HepG2 (cell line): ENCODE results near the gene UCHL3. TPM values are rescaled to one million over a fixed set of nuclear protein-coding genes. Genes with fewer than 3 reads are reported as not detected.
A peak's percentile ranks its signal among the peaks of the same experiment; 100 is the strongest.

Experiments used
- ATAC-seq: fragments of 200-7000 bp; cut with Tn5 transposase; 3 replicates; pipeline ENCODE4 v1.9.1; 2020; ENCODE audit warnings: mild to moderate bottlenecking, moderate library complexity
- BruUV-seq: library from RNA; stranded (reverse); fragments of 400-500 nt; replicated peaks from 2 replicates; lab custom pipeline; 2021; lab: Mats Ljungman, UMichigan
- CTCF ChIA-PET: fragments of 300-600 bp; formaldehyde crosslinking; extraction: SDS; loops from one replicate; lab custom pipeline; 2021; ENCODE audit warnings: low total read pairs, inconsistent platforms, low intra/inter-chr PET ratio; lab: Yijun Ruan, JAX
- POLR2A ChIA-PET: fragments of 350-600 bp; sonication (Branson Sonifier 250); formaldehyde crosslinking; loops from one replicate; lab custom pipeline; 2020; ENCODE audit warnings: antibody characterized with exemption, inconsistent platforms; lab: Yijun Ruan, JAX
- DNase-seq: peaks from one replicate; pipeline ENCODE4 v3.0.0-alpha.2; 2015; ENCODE audit warnings: low spot score
- FAIRE-seq: peaks from 3 replicates; lab custom pipeline; 2011; peaks lifted over from hg19 to GRCh38; lab: Jason Lieb, UNC
- H2AFZ ChIP-seq: one replicate; pipeline ENCODE4 v1.6.1; 2011; ENCODE audit warnings: low read length, inconsistent platforms
- H3K27ac ChIP-seq: fragments of 300-600 bp; 3 replicates; pipeline ENCODE4 v1.8.0; 2011; ENCODE audit warnings: mixed run types, mild to moderate bottlenecking, mixed read lengths, low read length, inconsistent platforms; ENCODE audit not compliant: insufficient read depth; ENCODE audit errors: extremely low read length
- H3K27me3 ChIP-seq, 2 experiments: fragments of 200-600 bp in 1 of 2; 2 replicates in 1 of 2; 3 replicates in 1 of 2; pipeline versions ENCODE4 v1.6.0 to v1.8.0; 2011; ENCODE audit warnings: low read length in 2 of 2, mild to moderate bottlenecking in 2 of 2, moderate library complexity in 2 of 2, inconsistent platforms in 1 of 2; ENCODE audit not compliant: insufficient read depth in 2 of 2, control insufficient read depth in 1 of 2
- H3K36me3 ChIP-seq, 2 experiments: fragments of 200-600 bp in 1 of 2; replicated peaks in 1 of 2; 2 replicates in 1 of 2; 3 replicates in 1 of 2; pipeline versions ENCODE4 v1.5.1 to v1.8.0; 2011; ENCODE audit warnings: low read length in 2 of 2, inconsistent platforms in 1 of 2; ENCODE audit not compliant: insufficient read depth in 2 of 2, control insufficient read depth in 1 of 2
- H3K4me1 ChIP-seq: 2 replicates; pipeline ENCODE4 v1.5.1; 2012; ENCODE audit warnings: low read length, inconsistent platforms; ENCODE audit not compliant: insufficient read depth
- H3K4me2 ChIP-seq: 2 replicates; pipeline ENCODE4 v1.6.0; 2011; ENCODE audit warnings: low read depth, low read length, inconsistent platforms
- H3K4me3 ChIP-seq, 3 experiments: fragments of 200-600 bp in 1 of 3; sonication (generic), shearing (Covaris generic) in 1 of 3; replicated peaks in 1 of 3; 2 replicates each; pipeline ENCODE4 v1.5.1; 2011 to 2016; ENCODE audit warnings: low read length in 3 of 3, inconsistent platforms in 2 of 3, low read depth in 2 of 3, mild to moderate bottlenecking in 2 of 3, control low read depth in 1 of 3, mixed read lengths in 1 of 3; ENCODE audit not compliant: insufficient read depth in 1 of 3
- H3K79me2 ChIP-seq: one replicate; pipeline ENCODE4 v1.6.1; 2011; ENCODE audit warnings: low read length, inconsistent platforms; ENCODE audit not compliant: insufficient read depth
- H3K9ac ChIP-seq: 2 replicates; pipeline ENCODE4 v1.6.0; 2011; ENCODE audit warnings: mild to moderate bottlenecking, low read depth, low read length, inconsistent platforms; ENCODE audit not compliant: insufficient read depth
- H3K9me3 ChIP-seq: 2 replicates; pipeline ENCODE4 v1.5.1; 2012; ENCODE audit warnings: mild to moderate bottlenecking, low read length
- H4K20me1 ChIP-seq: 2 replicates; pipeline ENCODE4 v1.6.0; 2011; ENCODE audit warnings: inconsistent platforms, mild to moderate bottlenecking, low read length, moderate library complexity; ENCODE audit not compliant: insufficient read depth
- MAFF ChIP-seq: IDR thresholded peaks from 2 replicates; pipeline ENCODE4 v1.6.1; 2011; ENCODE audit warnings: low read depth, low read length, improper control_type of control experiment
- MAFK ChIP-seq, 2 experiments: IDR thresholded peaks in 1 of 2; conservative IDR thresholded peaks in 1 of 2; 2 replicates each; pipeline ENCODE4 v1.6.1; 2011; ENCODE audit warnings: improper control_type of control experiment in 2 of 2, low read length in 2 of 2
- PHF5A ChIP-seq: IDR thresholded peaks from one replicate; pipeline ENCODE4 v1.6.1; 2018; ENCODE audit warnings: low read depth, missing genetic modification reagents; ENCODE audit not compliant: unreplicated experiment
- REST ChIP-seq, 2 experiments: IDR thresholded peaks; 2 replicates each; pipeline ENCODE4 v1.6.1; 2011 to 2012; ENCODE audit warnings: low read length in 2 of 2, borderline replicate concordance in 1 of 2, low read depth in 1 of 2, mild to moderate bottlenecking in 1 of 2, moderate library complexity in 1 of 2
- SP5 ChIP-seq: IDR thresholded peaks from 2 replicates; pipeline ENCODE4 v1.6.1; 2016; ENCODE audit warnings: low read depth, borderline replicate concordance
- TEF ChIP-seq: sonication (generic); formaldehyde crosslinking; IDR thresholded peaks from 2 replicates; pipeline ENCODE4 v1.5.0; 2020; ENCODE audit warnings: missing genetic modification reagents
- ZBTB37 ChIP-seq: sonication (generic); formaldehyde crosslinking; IDR thresholded peaks from 2 replicates; pipeline ENCODE4 v1.4.0; 2020; ENCODE audit warnings: mild to moderate bottlenecking, missing genetic modification reagents
- ZNF468 ChIP-seq: sonication (generic); formaldehyde crosslinking; IDR thresholded peaks from 2 replicates; pipeline ENCODE4 v1.8.0; 2022; ENCODE audit warnings: mild to moderate bottlenecking, moderate library complexity, missing genetic modification reagents
- ZNF691 ChIP-seq: sonication (generic); formaldehyde crosslinking; IDR thresholded peaks from 2 replicates; pipeline ENCODE4 v1.4.0; 2020; ENCODE audit warnings: missing genetic modification reagents, low read depth, mild to moderate bottlenecking, borderline replicate concordance
- ZNF83 ChIP-seq: sonication (generic); formaldehyde crosslinking; IDR thresholded peaks from 2 replicates; pipeline ENCODE4 v1.4.0; 2020; ENCODE audit warnings: missing genetic modification reagents, mild to moderate bottlenecking, borderline replicate concordance
- WGBS: methylation state at CpG from one replicate; pipeline ENCODE4 v1.1.6; 2017; ENCODE audit warnings: low lambda C conversion rate; 5-methylcytosine and 5-hydroxymethylcytosine counted together
- in situ Hi-C: cut with HindIII; loops from 2 replicates; pipeline ENCODE4 v1.10.0; 2017; ENCODE audit warnings: low pct_unique_long_range_greater_than_20kb; ENCODE audit not compliant: extremely low pct_ligation_motif_present
- intact Hi-C: fragments of 100-400 bp; cut with micrococcal nuclease; formaldehyde crosslinking; loops from one replicate; pipeline ENCODE4 v1.10.0; 2022; ENCODE audit not compliant: unreplicated experiment
- polyA plus RNA-seq, 8 experiments: library from polyadenylated mRNA; depleted of rRNA in 3 of 8; stranded (reverse) in 7 of 8; unstranded in 1 of 8; fragments of >200 nt; fragmentation: Illumina TruSeq in 4 of 8; extraction: Trizol in 4 of 8; gene quantifications; 2 replicates each; pipeline versions ENCODE4 v1.2.1 to v1.2.3, GENCODE V29; 2011 to 2016; ENCODE audit warnings: low read depth in 4 of 8, missing spikeins in 1 of 8, mixed read lengths in 1 of 8; ENCODE audit not compliant: insufficient read depth in 1 of 8
- total RNA-seq, 5 experiments: library from RNA; depleted of rRNA; stranded (reverse); fragments of >200 nt; fragmentation: Illumina TruSeq; extraction: Trizol; gene quantifications; 2 replicates each; pipeline ENCODE4 v1.2.3, GENCODE V29; 2016; ENCODE audit warnings: low read depth in 1 of 5

Gene UCHL3
- total and polyA plus RNA-seq, 2 of the 13 experiments (the other 11 are each of a cell fraction or from before 2014, with no cell fraction given) = 36.2 to 93.3 TPM

- no peak overlapping the region for H3K27ac ChIP-seq
- intact Hi-C loops = no loop called here
- ATAC-seq (no peak), DNase-seq (no peak), FAIRE-seq (no peak)
- ChIA-PET CTCF (no interaction called here), POLR2A (interaction anchor here (1.4 kb wide), 1 partner anchor 32 kb away, joined by 3 read pairs; the partner anchor contains the start of gene TBC1D4)
- H4K20me1 ChIP-seq = no peaks in the 10 kb centered on the region
- WGBS = 45% methylated on average over 3 of the region's 3 CpGs
- H3K4me3 ChIP-seq = no peak overlapping the region
- H3K27me3 ChIP-seq = no peaks in the 10 kb centered on the region; a peak in 1 of 5 replicates
- no peak for TF ChIP-seq ZNF468 (CRISPR knock-in tag)
- TF ChIP-seq TEF = no peak
- no peak for TF ChIP-seq ZNF691 (CRISPR knock-in tag)
- no peak for TF ChIP-seq REST (IDR thresholded peaks at IDR 0.05; ENCODE audit: borderline replicate concordance in 1 of 2, low read depth in 1 of 2, low read length in 2 of 2)
- no peak for TF ChIP-seq PHF5A (CRISPR knock-in tag)
- no peak for TF ChIP-seq SP5 (CRISPR knock-in tag)
- peak; percentile 79 for TF ChIP-seq MAFF
- TF ChIP-seq ZBTB37 = no peak
- no peak for TF ChIP-seq ZNF83 (CRISPR knock-in tag)
- TF ChIP-seq MAFK (conservative IDR thresholded peaks at IDR 0.05 in 1 of 2, IDR thresholded peaks at IDR 0.05 in 1 of 2; ENCODE audit: low read length in 2 of 2) = peak; percentile 68 to 86
- BruUV-seq = no TSS peak
- no peaks in the 10 kb centered on the region for H3K36me3 ChIP-seq
- H3K9ac ChIP-seq = no peak overlapping the region
- H3K9me3 ChIP-seq = no peaks in the 10 kb centered on the region
- no peaks in the 10 kb centered on the region for H3K79me2 ChIP-seq
- peaks cover 8% of the 10 kb centered on the region; the same call in 1 of the 2 replicates for H3K4me1 ChIP-seq
- no peak overlapping the region for H3K4me2 ChIP-seq
- H2AFZ ChIP-seq = no peak overlapping the region
- in situ Hi-C loops = no loop called here
Measured at GRCh38 chr13:75514080-75514995, 35.3 kb upstream of the UCHL3 start.
